Measurements from ENCODE around the gene SLC37A1. TPM values are rescaled to one million over a fixed set of nuclear protein-coding genes. Genes with fewer than 3 reads are reported as not detected.

The SLC37A1 gene
- total RNA-seq, 2 donors from 2014 or later = 98.5 to 118 TPM

DNA sequence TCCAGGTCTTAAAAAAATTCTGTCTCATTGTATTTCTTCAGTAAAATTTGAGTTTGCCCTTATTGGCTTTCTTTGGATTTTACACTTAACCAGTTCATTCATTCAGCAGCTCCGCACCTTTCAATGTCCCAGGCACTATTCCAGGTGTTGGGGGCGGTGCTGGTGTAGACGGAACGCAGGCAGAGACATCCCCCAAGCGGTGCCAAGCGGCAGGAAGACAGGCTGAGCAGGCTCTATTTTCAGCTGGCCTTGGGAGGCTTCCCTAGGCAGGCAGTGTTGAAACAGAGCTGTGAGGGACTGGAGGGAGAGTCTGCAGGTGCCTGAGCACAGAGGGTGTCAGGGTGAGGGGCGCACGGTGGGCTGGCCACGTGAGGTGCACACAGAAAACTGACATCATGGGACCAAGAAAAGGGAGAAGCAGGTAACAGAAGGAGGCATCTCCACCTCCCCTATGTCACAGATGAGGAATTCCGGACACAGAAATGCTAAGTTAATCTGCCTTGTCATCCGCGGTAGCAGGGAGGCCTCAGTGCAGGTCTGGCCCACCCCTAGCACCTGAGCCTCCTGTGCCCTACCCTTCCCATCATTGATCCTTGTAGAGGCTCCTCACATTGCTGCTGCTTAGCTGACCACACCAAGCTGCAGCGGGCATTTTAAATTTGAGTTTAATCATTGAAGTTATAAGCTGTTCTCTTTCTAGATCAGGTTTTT lies 40.8 kb downstream of the SLC37A1 start:
- TF ChIP-seq, protein P1, sequence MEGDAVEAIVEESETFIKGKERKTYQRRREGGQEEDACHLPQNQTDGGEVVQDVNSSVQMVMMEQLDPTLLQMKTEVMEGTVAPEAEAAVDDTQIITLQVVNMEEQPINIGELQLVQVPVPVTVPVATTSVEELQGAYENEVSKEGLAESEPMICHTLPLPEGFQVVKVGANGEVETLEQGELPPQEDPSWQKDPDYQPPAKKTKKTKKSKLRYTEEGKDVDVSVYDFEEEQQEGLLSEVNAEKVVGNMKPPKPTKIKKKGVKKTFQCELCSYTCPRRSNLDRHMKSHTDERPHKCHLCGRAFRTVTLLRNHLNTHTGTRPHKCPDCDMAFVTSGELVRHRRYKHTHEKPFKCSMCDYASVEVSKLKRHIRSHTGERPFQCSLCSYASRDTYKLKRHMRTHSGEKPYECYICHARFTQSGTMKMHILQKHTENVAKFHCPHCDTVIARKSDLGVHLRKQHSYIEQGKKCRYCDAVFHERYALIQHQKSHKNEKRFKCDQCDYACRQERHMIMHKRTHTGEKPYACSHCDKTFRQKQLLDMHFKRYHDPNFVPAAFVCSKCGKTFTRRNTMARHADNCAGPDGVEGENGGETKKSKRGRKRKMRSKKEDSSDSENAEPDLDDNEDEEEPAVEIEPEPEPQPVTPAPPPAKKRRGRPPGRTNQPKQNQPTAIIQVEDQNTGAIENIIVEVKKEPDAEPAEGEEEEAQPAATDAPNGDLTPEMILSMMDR (IDR thresholded peaks at IDR 0.05) = no peak
- no peaks in the 10 kb centered on the region for H3K9me3 ChIP-seq
- H3K4me3 ChIP-seq = no peak overlapping the region
- H3K9ac ChIP-seq (ENCODE audit: low read depth in 2 of 2, low read length in 2 of 2) = no peak overlapping the region
- DNase-seq = no peak
- H3K27me3 ChIP-seq = no peaks in the 10 kb centered on the region
- intact Hi-C loops (cut with DNase I) = no loop called here
- H3K36me3 ChIP-seq = peaks cover 8% of the 10 kb centered on the region
- no peaks in the 10 kb centered on the region for H3K4me1 ChIP-seq
- H3K27ac ChIP-seq = no peak overlapping the region

DNA sequence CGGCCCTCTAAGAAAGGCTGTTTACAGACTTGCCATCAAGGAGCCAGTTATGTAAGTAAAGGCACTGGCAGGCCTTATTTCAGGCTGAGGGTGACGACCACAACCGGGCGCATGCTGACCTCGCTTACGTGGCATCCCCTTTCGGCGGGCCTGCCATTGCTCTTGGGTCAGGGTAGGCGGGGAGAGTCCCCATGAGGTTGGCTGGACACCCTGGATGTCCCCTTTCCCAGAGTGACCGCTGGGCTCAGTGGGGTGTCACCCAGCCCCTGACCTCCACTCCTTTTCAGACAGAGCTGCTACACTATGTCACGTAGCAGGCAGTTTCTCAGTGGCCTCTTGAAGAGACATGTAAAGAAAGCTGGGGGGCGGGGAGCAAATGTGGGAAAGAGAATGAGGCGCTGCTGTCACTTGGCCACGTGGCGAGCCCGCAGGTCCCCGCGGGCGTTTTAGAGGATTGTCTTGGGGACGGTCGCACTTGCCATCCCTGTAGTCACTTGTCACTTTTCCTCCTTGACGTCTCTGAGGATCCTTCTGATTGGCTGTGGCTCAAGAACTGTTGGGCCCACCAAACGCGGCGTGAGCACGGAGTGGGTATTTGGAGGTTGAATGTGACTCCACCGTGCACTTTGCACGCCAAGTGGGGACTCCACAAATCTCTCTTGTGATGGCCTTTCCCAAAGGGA lies 42.2 kb downstream of the SLC37A1 start:
- Histone ChIP-seq H3K9me3 (no peaks in the 10 kb centered on the region), H3K4me3 (no peak overlapping the region), H3K27ac (no peak overlapping the region), H3K27me3 (no peaks in the 10 kb centered on the region), H3K9ac (ENCODE audit: low read depth in 2 of 2, low read length in 2 of 2) (no peak overlapping the region), H3K36me3 (peaks cover 8% of the 10 kb centered on the region), H3K4me1 (no peaks in the 10 kb centered on the region)
- no peak for DNase-seq
- TF ChIP-seq, protein P1 (IDR thresholded peaks at IDR 0.05) = no peak
- intact Hi-C loops (cut with DNase I) = no loop called here

DNA sequence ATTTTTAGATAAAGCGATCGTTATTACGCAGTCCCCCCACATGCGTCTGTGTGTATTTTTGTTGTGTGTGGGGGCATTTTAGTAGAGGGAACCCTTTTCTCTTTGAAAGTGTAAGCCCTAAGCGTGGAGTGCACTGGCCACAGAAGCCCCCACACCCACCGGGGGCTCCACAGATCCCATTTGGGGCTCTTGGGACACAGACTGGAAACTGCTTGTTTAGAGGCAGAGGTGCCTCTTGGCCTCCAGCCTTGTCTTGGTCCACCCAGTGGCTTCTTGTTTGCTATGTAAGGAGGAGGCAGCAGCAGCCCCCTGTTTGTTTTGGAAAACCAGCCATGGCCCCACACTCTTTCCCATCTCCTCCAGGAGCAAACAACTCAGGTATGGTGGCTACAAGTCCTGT lies 42.8 kb downstream of the SLC37A1 start:
- DNase-seq = no peak
- TF ChIP-seq, protein P1 (IDR thresholded peaks at IDR 0.05) = no peak
- Histone ChIP-seq H3K9me3 (no peaks in the 10 kb centered on the region), H3K4me1 (no peaks in the 10 kb centered on the region), H3K27me3 (no peaks in the 10 kb centered on the region), H3K36me3 (peaks cover 8% of the 10 kb centered on the region), H3K27ac (no peak overlapping the region), H3K9ac (ENCODE audit: low read depth in 2 of 2, low read length in 2 of 2) (no peak overlapping the region), H3K4me3 (no peak overlapping the region)
- intact Hi-C loops (cut with DNase I) = no loop called here

DNA sequence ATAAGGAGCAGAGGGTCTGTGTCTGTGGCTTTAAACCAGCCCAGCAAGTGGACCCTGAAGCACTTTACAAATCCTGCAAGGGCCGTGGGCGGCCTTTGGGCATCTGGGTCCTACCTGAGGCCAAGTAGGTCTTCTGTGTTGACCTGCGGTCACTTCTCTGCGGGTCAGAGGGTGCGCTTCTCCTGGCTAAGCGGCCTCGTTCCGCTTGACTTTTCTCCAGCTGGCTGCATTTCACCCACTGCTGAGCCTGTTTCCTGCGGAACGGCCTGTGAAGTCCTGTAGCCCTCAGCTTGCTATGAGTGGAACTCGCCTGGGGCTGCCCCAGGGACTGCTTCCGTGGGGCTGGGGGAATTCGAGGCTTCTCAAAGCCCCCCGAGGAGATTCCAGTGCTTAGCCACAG lies 43.3 kb downstream of the SLC37A1 start:
- no peaks in the 10 kb centered on the region for H3K9me3 ChIP-seq
- H3K27ac ChIP-seq = no peak overlapping the region
- TF ChIP-seq, protein P1 (IDR thresholded peaks at IDR 0.05) = no peak
- H3K9ac ChIP-seq (ENCODE audit: low read depth in 2 of 2, low read length in 2 of 2) = no peak overlapping the region
- H3K36me3 ChIP-seq = peaks cover 8% of the 10 kb centered on the region
- no peaks in the 10 kb centered on the region for H3K27me3 ChIP-seq
- no peak overlapping the region for H3K4me3 ChIP-seq
- intact Hi-C loops (cut with DNase I) = no loop called here
- no peaks in the 10 kb centered on the region for H3K4me1 ChIP-seq
- no peak for DNase-seq

DNA sequence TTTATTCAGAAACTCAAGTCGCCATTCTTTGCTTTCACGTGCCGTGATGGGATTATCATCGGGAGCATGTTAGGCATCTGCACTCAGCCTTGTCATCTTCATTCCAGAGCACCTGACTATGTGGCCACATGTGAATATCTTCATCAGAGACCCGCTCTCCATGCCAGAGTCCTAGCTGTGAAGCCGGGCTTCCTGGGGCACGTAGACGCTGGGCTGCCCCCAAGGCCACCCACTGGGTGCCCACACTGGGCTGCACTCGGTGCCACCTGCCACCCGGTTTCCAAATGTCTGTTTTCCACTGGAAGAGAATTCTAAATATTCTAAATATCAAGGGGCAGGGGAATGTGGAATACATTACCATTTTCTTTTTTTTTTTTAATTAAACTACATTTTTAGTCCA lies 43.8 kb downstream of the SLC37A1 start:
- no peak for DNase-seq
- intact Hi-C loops (cut with DNase I) = no loop called here
- no peak overlapping the region for H3K27ac ChIP-seq
- H3K4me1 ChIP-seq = no peaks in the 10 kb centered on the region
- TF ChIP-seq, protein P1 (IDR thresholded peaks at IDR 0.05) = no peak
- H3K9me3 ChIP-seq = no peaks in the 10 kb centered on the region
- no peaks in the 10 kb centered on the region for H3K27me3 ChIP-seq
- no peak overlapping the region for H3K9ac ChIP-seq (ENCODE audit: low read depth in 2 of 2, low read length in 2 of 2)
- no peak overlapping the region for H3K4me3 ChIP-seq
- H3K36me3 ChIP-seq = peaks cover 8% of the 10 kb centered on the region

Data from colonic mucosa (tissue), 4 donors.